ENCODE results near the gene LAMB2.

The LAMB2 gene

GRCh38 chr3:49132437-49133225 is at the start of gene LAMB2:
Gene LAMB2 (minus strand): TSS chr3:49133050. CDS start chr3:49132867, 183 bp downstream.
- no peak for DNase-seq (ENCODE audit: low read depth)

DNA sequence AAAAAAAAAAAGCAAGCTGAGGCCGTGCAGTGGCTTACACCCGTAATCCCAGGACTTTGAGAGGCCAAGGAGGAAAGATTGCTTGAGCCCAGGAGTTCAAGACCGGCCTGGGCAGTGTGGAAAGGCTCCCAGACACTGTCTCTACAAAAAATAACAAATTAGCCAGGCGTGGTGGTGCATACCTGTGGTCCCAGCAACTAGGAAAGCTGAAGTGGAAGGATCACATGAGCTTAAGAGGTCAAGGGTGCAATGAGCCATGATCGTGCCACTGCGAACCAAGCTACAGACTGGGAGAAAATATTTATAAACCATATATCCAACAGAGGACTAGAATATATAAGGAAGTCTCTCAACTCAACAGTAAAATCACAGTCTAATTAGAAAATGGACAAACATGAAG is 48.5 kb upstream of the LAMB2 start:
- no peak for DNase-seq (ENCODE audit: low read depth)

- DNase-seq (ENCODE audit: low read depth), result no peak
These were observed 47.3 kb upstream of the LAMB2 start for GRCh38 chr3:49180116-49180515.

GRCh38 chr3:49177073-49177472 is 44.2 kb upstream of the LAMB2 start:
- DNase-seq (ENCODE audit: low read depth), result no peak

DNA sequence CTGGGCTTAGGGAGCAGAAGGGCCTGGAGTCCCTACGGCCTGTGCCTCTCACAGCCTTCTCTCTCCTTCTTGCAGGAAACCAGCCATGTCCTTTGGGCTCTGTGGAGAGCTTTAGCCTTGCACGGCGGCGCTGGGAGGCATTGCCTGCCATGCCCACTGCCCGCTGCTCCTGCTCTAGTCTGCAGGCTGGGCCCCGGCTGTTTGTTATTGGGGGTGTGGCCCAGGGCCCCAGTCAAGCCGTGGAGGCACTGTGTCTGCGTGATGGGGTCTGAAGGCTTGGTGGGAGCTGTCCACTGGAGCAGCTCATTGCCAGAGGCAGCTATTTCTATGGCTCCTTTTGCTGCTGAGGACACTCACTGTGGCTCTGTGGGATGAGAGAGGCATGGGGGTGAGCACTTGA is 42.7 kb upstream of the LAMB2 start:
- no peak for DNase-seq (ENCODE audit: low read depth)

- DNase-seq (ENCODE audit: low read depth), result no peak
These were observed 41.6 kb upstream of the LAMB2 start for GRCh38 chr3:49174397-49174985.

GRCh38 chr3:49173792-49174170 is 40.9 kb upstream of the LAMB2 start:
- no peak for DNase-seq (ENCODE audit: low read depth)

- no peak for DNase-seq (ENCODE audit: low read depth)
These were observed 40.4 kb upstream of the LAMB2 start for GRCh38 chr3:49173116-49173791.

- no peak for DNase-seq (ENCODE audit: low read depth)
These were observed 39.7 kb upstream of the LAMB2 start for GRCh38 chr3:49172551-49173041.

DNA sequence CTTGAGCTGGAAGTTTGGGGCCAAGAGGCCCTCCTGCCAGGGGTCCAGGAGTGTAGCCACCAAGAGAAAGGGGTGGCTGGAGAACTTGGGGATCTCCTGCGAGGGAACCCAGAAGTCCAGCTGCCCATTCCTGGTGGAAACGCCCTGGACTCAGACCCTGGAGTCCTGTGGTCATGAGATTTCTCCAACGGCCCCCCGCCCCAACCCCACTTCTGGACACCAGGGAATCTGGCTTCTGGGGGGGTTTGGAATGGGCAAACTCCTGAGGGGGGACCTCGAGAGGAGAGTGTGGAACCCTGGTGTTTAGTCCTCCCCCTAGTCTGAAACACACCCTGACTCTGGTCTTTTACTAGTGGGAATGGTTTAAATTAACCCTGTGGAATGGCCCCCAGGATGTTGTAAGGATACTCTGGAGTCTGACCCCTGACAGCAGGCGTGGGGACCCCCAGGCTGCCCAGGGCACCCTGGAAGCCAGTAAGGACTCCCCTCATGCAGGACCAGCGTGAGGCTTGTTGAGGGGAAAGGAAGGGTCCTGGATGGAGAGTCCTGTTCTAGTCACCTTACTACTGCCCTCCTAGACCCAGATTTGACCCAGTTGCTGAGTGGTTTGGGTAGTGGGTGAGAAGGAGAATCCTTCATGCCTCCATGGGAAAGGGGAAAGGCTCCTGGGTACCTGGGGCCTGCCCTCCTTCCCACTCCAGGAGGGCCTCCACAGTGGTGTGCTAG is 39.1 kb upstream of the LAMB2 start:
- DNase-seq (ENCODE audit: low read depth), result no peak

DNA sequence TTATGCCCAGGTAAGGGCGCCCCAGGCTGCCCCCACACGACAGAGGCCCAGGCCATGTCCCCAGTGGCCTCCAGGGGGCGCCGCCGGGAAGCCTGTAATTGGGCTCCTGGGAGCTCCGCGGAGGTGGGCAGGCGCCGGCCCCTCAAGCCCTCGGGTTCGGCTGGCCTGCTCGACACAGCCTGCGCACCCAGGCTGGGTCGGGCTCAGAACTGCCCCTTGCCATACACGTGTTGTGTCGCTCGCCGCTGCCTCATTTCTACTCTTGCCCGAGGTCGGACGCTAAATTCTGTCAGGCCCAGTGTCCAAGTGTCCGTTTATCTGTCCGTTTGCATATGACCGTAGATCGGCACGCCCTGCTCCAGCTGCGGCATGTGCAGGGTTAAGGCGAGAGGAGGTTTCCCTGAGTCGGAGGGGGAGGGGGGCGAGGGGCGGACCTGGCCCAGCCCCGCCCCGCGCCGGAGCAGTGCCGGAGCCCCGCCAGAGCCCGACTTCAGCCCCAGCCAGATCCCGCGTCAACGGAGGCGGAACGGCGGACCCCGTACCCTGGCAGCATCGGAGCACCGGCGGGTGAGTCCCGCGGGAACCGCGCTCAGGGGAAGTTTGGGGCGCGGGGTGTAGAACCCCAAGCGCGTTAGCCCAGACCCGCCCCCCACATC is 38.4 kb upstream of the LAMB2 start, which contains the start of gene KLHDC8B:
KLHDC8B (plus strand) TSS at position 480 of the 656 bp plus-strand sequence. CDS start 1,172 bp downstream, outside the sequence.
- peak; percentile 62 for DNase-seq (ENCODE audit: low read depth)

GRCh38 chr3:49170744-49171118 is 37.9 kb upstream of the LAMB2 start:
- DNase-seq (ENCODE audit: low read depth), result no peak

DNA sequence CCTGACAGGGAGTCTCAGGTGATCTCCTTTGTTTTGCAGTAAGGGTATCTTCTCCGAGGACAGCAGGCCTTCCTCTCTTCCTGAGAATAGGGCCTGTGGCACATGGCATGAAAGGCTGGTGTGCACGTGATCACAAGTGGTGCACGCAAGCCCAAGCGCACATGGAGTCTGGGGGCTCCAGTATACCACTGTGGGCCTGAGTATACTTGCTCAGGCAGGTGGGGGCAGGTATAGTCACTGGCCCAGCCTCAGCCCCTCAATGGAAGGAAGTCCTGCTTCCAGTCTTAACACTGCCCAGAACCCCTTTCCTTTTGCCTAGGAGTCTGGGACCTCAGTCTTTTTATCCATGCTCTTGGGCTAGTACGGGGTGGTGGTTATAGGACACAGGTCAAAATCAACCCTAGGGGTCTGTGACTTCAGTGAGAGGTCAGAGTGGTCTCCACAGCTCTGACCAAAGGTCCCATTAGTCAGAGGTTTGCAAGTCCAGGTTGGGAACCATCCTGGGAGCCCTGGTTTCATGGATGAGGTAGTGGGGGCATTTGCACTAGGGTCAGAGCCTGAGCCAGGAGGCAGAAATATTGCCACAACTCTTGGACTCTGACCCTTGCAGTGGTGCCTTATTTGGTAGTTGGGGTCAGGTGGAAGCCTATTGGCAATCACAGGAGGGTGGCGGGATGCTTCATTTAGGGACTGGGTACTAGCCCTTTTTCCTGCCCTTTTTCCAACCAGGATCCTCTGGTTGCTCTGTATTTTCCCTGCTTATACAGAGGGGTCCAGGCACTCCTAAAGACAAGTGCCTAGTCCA is 34.1 kb upstream of the LAMB2 start:
- DNase-seq (ENCODE audit: low read depth), result no peak

- peak; percentile 67 for DNase-seq (ENCODE audit: low read depth)
These were observed 33.2 kb upstream of the LAMB2 start, which contains the start of gene CCDC71 for GRCh38 chr3:49165771-49166751. Gene CCDC71 (minus strand): TSS chr3:49166331. CDS start chr3:49164208, 2,123 bp downstream.

GRCh38 chr3:49164983-49165720 is 32.3 kb upstream of the LAMB2 start:
- DNase-seq (ENCODE audit: low read depth), result no peak

GRCh38 chr3:49163609-49164008 is 30.8 kb upstream of the LAMB2 start:
- no peak for DNase-seq (ENCODE audit: low read depth)

DNA sequence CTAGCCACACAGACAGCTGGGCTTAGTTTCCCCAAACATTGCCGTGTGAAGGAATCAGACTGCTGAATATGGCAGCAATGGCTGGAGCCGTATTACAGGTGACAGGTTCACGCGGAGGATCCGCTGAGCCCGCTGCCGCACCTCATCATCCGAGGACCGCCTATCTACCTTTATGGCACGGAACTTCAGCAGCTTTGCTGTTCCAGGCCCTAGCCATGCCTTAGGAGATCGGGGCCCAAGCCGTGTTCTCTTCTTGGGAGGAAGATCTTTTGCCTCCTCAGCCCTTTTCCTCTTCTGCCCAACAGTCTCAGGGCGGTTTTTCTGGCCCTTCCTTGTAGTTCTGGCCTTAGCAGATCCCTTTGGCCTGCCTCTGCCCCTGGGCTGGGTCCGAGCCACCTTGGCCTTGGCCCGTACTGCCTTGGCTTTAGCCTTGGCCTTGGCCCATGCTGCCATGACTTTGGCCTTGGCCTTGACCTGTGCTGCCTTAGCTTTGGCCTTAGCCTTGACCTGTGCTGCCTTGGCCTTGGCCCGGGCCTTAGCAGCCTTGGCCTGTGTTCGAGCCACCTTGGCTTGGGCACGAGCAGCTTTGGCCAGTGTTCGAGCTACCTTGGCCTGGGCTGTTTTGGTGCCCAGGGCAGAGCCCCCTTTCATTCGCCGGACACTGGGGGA is 30.0 kb upstream of the LAMB2 start:
- DNase-seq (ENCODE audit: low read depth), result no peak
